ENCODE results near the gene NDC80. TPM values are rescaled to one million over a fixed set of nuclear protein-coding genes. Genes with fewer than 3 reads are reported as not detected.

Gene NDC80
- total RNA-seq, 6 donors from 2014 or later, result 0.89 to 1.8 (median 1.4) TPM

GRCh38 chr18:2536493-2536892, 34.9 kb upstream of the NDC80 start:
- H3K4me1 ChIP-seq, result no peaks in the 10 kb centered on the region
- H3K27ac ChIP-seq, result no peak overlapping the region
- peak in 1 of 2 donors; percentile 44 for ATAC-seq (ENCODE audit: low FRiP score in 2 of 2)

GRCh38 chr18:2537296-2537695, 34.1 kb upstream of the NDC80 start:
- WGBS, 2 donors, result 46 to 49% methylated on average over 3 of the region's 3 CpGs
- no peaks in the 10 kb centered on the region for H3K9me3 ChIP-seq
- no peaks in the 10 kb centered on the region for H3K4me1 ChIP-seq
- no peak for DNase-seq
- TF ChIP-seq POLR2A (IDR thresholded peaks at IDR 0.05) (no peak), POLR2AphosphoS5 (IDR thresholded peaks at IDR 0.05) (no peak), CTCF (IDR thresholded peaks at IDR 0.05) (no peak), EP300 (IDR thresholded peaks at IDR 0.05) (no peak)
- H3K4me3 ChIP-seq, result no peak overlapping the region
- H3K27ac ChIP-seq, result no peak overlapping the region
- H3K36me3 ChIP-seq, result peaks cover 0 to 13% (median 1%) of the 10 kb centered on the region in 4 donors
- no peaks in the 10 kb centered on the region for H3K27me3 ChIP-seq
- ATAC-seq (ENCODE audit: low FRiP score in 2 of 2), result no peak

More at GRCh38 chr18:2536493-2536892, 34.9 kb upstream of the NDC80 start:
- DNase-seq, result no peak
- Histone ChIP-seq H3K27me3 (no peaks in the 10 kb centered on the region), H3K36me3 (peaks cover 0 to 13% (median 1%) of the 10 kb centered on the region in 4 donors), H3K4me3 (no peak overlapping the region), H3K9me3 (no peaks in the 10 kb centered on the region)
- WGBS, 2 donors, result 63 to 64% methylated on average over 4 of the region's 4 CpGs
- no peak for TF ChIP-seq CTCF (IDR thresholded peaks at IDR 0.05)
- no peak for TF ChIP-seq EP300 (IDR thresholded peaks at IDR 0.05)
- no peak for TF ChIP-seq POLR2A (IDR thresholded peaks at IDR 0.05)
- no peak for TF ChIP-seq POLR2AphosphoS5 (IDR thresholded peaks at IDR 0.05)

DNA sequence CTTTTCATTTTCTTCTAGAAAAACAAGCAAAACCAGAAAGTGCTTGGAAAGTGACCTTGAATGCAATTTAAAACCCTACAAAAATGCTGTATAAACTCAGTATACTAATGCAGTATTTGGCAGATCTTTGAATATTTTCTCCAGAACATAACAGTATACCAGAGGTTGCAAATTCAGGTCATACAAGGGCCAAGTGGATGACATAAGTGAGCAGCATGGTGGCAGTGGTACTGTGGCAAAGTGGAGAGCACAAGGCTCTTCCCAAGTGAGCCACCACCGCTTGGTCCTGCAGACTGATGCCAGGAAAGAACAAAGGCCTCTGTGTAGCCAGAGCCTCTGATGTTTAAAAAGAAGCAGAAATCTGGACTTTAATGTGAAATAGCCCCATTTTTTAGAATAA, 33.1 kb upstream of the NDC80 start:
- Histone ChIP-seq H3K4me3 (no peak overlapping the region), H3K4me1 (no peaks in the 10 kb centered on the region), H3K27ac (no peak overlapping the region), H3K9me3 (no peaks in the 10 kb centered on the region), H3K36me3 (peaks cover 0 to 13% (median 1%) of the 10 kb centered on the region in 4 donors), H3K27me3 (no peaks in the 10 kb centered on the region)
- ATAC-seq (ENCODE audit: low FRiP score in 2 of 2) (no peak), DNase-seq (no peak)
- WGBS, 2 donors, result 95 to 100% methylated on average over 1 of the region's 1 CpG
- TF ChIP-seq EP300 (IDR thresholded peaks at IDR 0.05), result no peak
- TF ChIP-seq POLR2A (IDR thresholded peaks at IDR 0.05), result no peak
- no peak for TF ChIP-seq POLR2AphosphoS5 (IDR thresholded peaks at IDR 0.05)
- no peak for TF ChIP-seq CTCF (IDR thresholded peaks at IDR 0.05)

GRCh38 chr18:2538844-2539243, 32.5 kb upstream of the NDC80 start:
- H3K4me1 ChIP-seq, result no peaks in the 10 kb centered on the region
- peaks cover 0 to 17% (median 1%) of the 10 kb centered on the region in 4 donors for H3K36me3 ChIP-seq
- DNase-seq (no peak), ATAC-seq (ENCODE audit: low FRiP score in 2 of 2) (no peak)
- H3K4me3 ChIP-seq, result no peak overlapping the region
- no peaks in the 10 kb centered on the region for H3K27me3 ChIP-seq
- no peak overlapping the region for H3K27ac ChIP-seq
- no peaks in the 10 kb centered on the region for H3K9me3 ChIP-seq
- TF ChIP-seq EP300 (IDR thresholded peaks at IDR 0.05), result no peak
- no peak for TF ChIP-seq POLR2A (IDR thresholded peaks at IDR 0.05)
- no peak for TF ChIP-seq POLR2AphosphoS5 (IDR thresholded peaks at IDR 0.05)
- TF ChIP-seq CTCF (IDR thresholded peaks at IDR 0.05), result no peak
- 64 to 72% methylated on average over 1 of the region's 1 CpG for WGBS, 2 donors

GRCh38 chr18:2540575-2540974, 30.8 kb upstream of the NDC80 start:
- Histone ChIP-seq H3K27ac (no peak overlapping the region), H3K27me3 (no peaks in the 10 kb centered on the region), H3K36me3 (peaks cover 0 to 11% (median 0%) of the 10 kb centered on the region in 4 donors), H3K4me1 (no peaks in the 10 kb centered on the region), H3K9me3 (no peaks in the 10 kb centered on the region), H3K4me3 (no peak overlapping the region)
- TF ChIP-seq POLR2AphosphoS5 (IDR thresholded peaks at IDR 0.05) (no peak), CTCF (IDR thresholded peaks at IDR 0.05) (no peak), EP300 (IDR thresholded peaks at IDR 0.05) (no peak), POLR2A (IDR thresholded peaks at IDR 0.05) (no peak)
- no peak for DNase-seq
- WGBS, 2 donors, result 94 to 96% methylated on average over 4 of the region's 4 CpGs
- no peak for ATAC-seq (ENCODE audit: low FRiP score in 2 of 2)
